GDM1 (cell line): ENCODE measurements around the gene CKM.
"Not testable (repeated sequence)": the region's sequence is repeated elsewhere in the genome, so short reads cannot be mapped to it uniquely, and the experiment has no call there.

Source experiments
- DNase-seq: peaks from one replicate; lab custom pipeline; 2025; lab: John Stamatoyannopoulos, UW

CKM gene

DNA sequence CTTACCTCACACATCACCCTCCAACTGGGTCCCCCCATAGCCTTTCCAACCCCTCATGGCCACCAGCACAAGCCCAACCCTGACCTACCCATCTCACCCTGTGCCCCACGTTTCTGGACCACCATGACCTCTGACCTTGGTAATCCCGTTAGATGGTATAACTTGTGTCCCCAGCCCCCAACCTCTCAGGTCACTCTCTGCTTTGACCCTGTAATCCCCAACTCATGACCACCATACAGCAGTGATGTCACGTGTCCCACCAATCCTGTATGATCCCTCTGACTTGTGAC is 26.4 kb upstream of the CKM start:
- no peak for DNase-seq

DNA sequence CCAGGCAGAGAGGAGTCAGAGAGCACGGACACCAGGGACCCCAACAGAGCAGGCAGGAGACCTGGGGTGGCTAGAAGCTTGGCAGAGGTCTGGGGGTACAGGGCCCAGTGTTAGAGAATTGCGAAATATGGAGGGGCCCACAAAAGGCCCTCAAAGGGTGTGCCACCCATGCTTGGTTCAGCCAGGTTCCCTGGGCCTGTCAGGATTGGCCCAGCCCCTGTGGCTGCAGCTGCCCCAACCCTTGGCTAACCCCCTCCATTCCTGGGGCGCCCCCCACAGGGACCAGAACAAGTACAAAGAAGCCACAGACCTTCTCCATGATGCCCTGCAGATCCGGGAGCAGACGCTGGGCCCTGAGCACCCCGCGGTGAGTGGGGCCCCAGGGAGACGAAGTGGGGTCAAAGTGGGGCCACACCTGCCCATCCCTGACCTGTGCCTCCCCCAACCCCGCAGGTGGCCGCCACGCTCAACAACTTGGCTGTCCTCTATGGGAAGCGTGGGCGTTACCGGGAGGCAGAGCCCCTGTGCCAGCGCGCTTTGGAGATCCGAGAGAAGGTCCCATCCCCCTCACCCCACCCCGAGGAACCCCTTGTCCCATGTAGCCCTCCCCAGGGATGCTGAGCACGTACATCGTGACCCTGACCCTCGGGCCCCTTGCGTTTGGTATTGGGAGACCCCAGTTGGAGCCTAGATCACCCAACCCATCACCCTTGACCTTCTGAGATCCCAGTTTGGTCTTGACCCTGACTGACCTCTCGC is 25.9 kb upstream of the CKM start:
- DNase-seq, result no peak

DNA sequence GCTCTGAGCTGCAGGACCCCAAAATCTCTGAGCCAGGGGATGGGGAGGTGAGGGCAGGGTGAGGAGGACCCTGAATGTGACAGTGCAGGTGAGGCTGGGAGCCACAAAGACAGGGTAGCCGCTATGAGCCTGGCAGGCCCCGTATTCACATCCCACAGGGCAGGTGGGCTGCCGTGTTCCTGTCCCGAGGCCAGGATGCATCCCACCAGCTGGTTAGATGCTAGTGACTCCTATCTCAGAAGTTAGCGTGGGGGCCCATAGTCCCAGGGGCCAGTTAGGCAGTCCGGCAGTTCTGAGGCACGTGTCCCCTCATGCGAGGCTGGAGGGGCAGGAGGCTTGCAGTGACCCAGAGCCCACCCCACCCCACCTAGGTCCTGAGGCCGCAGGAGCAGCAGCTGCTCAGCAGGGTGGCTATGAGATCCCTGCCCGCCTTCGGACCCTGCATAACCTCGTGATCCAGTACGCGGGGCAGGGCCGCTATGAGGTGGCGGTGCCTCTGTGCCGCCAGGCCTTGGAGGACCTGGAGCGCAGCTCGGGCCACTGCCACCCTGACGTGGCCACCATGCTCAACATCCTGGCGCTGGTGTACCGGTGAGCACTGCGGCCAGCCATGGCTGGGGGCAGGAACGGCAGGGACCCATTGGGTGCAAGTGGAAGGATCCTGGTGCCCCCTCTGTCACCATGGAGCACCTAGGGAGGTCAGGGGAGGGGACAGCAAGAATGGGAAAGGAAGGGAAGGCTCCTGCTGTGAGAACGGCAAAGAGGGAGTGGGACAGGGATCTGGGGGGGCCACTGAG is 25.1 kb upstream of the CKM start:
- no peak for DNase-seq

DNA sequence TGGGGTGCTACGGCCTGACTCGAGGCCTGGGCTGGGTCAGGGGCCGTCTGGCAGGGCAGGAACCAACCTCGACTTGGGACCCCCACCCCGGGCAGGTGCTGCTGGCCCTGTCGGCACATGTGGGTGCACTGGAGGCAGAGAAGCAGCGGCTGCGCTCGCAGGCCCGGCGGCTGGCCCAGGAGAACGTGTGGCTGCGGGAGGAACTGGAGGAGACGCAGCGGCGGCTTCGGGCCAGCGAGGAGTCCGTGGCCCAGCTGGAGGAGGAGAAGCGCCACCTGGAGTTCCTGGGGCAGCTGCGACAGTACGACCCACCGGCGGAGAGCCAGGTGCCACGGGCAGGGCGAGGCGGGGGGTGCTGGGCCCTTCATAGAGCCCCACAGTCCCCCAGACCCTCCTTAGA is 23.8 kb upstream of the CKM start:
- DNase-seq, result no peak

DNA sequence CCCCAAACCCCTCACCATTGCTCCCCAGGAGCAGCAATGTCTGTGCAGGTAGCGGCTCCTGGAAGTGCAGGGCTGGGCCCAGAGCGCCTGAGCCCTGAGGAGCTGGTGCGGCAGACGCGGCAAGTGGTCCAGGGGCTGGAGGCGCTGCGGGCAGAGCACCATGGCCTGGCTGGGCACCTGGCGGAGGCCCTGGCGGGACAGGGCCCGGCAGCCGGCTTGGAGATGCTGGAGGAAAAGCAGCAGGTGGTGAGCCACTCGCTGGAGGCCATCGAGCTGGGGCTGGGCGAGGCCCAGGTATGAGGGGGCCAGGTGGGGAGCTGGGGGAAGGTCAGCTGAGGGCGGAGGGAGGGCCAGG is 22.8 kb upstream of the CKM start:
- DNase-seq, result no peak

DNA sequence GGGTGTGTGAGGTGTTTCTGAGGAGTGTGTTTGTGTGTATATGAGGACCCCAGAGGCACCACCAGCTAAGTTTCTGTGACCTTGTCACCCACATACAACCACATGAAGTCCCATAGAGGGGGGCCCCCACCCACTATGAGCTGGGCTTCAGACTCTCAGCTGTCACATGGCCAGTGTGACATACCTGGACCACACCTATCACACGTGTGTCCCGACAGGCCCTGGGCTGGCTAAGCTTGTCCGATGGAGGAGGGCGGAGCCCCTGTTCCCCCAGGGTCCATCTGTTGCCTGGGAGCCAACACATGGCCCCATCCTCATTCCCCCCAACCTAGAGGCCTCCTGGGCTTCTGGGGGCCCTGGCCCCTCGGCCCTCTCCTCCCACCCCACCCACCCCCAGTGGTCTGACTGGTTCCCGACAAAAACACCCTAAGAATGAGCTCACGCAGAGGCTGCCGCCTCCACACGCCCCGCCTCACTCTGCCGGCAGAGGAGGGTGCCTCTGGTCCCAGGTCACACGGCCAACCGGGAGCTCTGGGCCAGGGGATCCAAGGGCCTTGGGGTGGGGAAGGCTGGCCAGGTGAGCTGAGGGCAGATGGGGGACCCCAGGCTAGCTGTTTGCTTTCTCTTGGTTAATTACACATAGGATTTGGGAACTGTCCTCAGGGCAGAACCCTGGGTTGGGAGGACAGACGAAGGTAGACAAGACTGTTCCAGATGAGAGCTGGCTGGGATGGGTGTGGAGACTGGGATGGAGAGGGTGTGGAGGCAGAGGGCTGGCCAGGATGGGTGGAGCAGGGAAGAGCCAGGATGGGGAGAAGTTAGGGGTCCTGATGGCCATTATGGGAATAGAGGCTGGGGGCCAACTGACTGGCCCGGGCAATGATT is 22.2 kb upstream of the CKM start:
- no peak for DNase-seq

DNA sequence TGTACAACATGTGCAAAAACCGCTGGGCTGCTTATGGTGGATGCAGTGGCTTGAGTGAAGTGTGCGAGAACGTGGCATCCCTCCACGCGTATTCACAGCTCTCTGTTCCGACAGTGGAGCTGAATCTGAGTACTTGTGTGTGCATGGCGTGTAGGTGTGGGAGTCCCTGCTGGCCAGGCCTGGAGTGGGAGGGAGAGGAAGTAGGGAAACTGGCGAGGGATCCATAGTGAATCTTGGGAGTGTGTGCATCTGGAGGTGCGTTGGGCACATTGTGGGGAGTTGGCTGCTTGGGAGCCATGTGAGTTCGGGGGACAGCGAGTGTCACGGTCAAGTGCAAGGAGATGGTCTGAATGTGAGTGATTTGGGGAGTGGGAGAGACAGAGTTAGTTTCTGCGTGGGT is 20.2 kb upstream of the CKM start:
- no peak for DNase-seq

DNA sequence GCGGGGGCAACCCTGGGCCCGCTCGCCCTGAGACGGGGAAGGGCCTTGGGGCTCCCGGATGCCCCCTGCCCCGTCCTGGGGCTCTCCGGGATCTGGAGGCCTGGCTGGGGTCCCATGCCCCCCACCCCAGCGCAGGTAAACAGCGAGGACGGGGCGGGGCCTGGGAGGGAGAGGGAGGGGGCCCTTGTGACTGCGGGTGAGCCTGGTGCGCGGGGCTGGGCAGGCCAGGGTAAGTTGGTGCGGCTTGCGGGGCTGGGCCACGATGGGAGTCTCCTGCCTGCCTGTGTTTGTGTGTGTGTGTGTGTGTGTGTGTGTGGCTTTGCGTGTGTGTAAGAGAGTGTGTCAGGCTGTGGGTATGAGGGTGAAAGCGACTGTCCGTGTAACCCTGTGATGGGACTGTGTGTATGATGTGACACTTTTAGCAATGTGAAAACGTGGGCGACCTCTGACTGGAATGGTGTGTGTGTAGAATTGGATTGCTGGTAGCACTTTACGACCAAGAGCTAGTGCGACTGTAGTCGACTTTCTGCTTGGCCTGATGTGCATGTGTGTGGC is 18.3 kb upstream of the CKM start:
- DNase-seq, result no peak

DNA sequence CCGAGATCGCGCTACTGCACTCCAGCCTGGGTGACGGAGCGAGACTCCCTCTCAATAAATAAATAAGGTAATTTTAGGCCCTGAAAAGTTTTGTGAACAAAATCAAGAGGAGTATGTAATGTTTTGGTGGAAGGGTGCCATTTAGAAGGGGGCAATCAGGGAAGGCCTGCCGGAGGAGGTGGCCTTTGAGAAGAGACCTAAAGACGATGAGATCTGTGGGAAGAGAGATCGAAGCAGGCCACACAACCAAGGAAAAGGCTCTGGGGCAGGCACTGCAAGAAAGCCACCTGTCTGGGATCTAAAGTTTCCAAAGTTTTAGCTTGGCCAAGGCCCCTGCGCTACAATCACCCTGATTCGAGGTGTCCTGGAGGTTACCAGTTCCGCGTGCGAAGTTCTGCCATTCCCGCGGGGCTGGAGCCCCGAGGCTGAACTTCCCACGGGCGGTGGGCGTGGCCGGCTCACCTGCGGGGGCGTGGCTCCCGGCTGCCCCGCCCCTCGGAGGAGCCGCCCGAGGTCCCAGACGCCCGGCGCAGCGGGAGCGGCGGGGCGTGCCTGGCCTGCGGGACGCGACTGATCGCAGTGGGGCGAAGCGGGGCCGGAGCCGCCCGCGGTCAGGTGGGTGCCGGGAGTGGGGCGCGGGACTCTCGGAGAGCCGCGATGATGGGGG is 17.7 kb upstream of the CKM start, which contains the start of gene KLC3:
KLC3 (plus strand) TSS at position 519 of the 667 bp plus-strand sequence. CDS start 4,792 bp downstream, outside the sequence.
- no peak for DNase-seq

DNA sequence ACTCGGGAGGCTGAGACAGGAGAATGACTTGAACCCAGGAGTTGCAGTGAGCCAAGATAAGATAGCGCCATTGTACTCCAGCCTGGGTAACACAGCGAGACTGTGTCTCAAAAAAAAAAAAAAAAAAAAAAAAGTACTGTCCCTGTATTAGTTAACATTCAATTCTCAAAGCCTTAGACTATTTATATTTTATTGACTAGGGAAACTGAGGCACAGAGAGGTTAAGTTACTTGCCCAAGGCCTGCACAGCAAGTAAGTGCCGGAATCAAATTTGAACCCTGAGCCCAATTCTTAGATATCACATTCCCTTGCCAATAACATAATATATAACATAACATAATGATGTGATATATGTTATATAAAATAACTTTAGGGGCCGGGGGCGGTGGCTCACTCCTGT is 17.0 kb upstream of the CKM start:
- no peak for DNase-seq

DNA sequence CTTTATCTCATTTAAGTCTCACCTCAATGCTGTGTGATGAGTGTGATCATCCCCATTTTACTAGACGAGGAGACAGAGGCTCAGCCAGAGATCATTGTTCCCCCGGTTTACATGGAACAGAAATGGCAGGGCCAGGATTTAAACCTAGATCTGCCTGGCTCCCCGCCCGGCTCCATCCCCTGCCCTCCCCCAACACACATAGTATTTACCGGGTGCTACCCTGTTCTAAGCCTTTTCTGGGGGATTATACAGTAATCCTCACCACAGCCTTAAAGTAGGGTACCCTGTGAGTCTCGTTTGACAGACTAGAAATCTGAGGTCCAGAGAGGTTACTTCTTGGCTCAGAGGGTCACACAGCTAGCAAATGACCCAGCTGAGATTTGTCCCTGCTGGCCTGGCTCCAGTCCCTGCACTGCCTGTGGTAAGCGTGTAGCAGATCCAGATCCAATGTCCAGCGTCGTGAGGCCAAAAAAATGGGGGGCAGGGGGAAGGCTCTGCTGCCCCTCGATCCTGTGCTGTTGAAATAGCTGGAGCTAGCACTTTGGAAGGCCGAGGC is 14.1 kb upstream of the CKM start:
- no peak for DNase-seq

DNA sequence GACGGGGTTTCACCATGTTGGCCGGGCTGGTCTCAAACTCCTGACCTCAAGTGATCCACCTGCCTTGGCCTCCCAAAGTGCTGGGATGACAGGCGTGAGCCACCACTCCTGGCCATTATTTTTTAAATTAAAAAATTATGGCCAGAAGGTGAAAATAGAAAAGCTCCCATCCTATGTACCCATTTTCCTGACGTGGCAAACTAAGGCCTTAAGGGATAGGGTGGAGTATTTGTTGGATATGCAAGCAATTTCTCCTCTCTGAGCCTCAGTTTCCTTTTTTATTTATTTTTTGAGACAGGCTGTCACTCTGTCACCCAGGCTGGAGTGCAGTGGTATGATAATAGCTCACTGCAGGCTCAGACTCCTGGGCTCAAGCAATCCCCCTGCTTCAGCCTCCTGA is 12.2 kb upstream of the CKM start:
- not testable (repeated sequence) for DNase-seq

DNA sequence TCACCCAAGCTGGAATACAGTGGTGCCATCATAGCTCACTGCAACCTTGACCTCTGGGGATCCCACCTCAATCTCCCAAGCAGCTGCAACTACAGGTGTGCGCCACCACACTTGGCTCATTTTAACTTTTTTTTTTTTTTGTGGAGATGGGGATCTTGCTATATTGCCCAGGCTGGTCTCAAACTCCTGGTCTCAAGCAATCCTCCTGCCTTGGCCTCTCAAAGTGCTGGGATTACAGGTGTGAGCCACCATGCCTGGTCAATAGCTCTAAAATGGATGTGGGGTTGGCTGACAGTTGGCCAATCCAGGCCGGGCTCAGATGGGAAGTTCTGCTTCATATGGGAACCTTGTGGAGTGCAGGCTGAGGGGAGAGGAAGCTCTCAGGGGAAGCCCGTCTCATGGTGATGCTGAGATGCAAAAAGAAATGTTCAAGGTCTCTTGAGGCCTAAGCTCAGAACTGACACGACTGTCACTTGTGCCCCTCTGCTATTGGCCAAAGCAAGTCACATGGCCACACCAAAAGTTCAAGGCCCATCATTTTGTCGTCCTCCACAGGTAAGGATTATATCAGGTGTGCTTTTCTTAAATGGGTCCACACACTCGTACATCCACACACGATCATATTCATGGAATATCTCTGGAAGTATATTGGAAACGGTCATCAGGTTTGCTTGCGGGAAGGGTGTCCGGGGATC is 11.1 kb upstream of the CKM start:
- no peak for DNase-seq

DNA sequence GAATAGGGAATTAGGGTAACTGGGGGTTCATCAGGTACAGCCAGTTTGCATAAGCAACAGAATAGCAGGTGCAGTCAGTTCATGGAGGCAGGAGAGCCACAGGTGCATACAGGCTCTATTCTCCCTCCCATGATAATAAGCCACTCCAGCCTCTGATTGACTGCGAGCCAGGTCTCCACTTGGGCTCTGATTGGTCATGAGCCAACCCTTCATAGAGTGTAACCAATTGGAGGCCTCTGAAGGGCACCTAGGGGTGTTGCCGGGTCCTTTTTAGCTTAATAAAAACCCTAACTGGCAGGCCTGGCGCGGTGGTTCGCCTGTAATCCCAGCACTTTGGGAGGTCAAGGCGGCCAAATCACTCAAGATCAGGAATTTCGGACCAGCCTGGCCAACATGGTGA is 8.7 kb upstream of the CKM start:
- no peak for DNase-seq

DNA sequence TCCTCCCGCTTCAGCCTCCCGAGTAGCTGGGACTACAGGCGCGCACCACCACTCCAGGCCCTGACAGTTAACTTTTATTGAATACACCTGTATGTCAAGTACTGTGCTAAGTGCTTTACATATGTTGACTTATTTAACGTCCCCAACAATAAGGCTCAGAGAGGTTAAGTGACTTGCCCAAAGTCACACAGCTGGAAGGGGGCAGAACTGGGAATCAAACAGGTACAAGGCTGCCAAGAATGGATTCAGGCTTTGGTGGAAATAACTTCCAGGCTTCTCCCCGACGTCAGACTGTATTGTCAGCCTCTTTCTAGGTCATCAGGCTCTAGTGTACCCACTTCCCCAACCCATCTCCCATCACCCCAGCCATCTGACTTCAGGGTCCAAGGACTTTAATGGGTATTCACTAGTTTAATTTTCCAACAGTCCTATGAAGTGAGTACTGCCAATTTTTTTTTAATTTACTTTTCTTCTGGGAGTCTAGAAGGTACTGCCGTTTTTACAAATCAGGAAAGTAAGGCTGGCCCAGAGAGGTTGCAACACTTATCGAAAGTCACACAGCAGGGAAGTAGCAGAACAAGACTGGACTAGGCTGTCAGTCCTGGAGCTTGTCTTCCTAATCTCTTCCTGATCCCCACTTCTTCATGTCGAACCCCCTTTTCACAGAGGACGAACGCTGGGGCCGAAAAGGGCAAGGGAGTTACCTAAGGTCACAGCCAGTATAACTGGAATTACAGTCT is 4.9 kb upstream of the CKM start:
- DNase-seq, result no peak

DNA sequence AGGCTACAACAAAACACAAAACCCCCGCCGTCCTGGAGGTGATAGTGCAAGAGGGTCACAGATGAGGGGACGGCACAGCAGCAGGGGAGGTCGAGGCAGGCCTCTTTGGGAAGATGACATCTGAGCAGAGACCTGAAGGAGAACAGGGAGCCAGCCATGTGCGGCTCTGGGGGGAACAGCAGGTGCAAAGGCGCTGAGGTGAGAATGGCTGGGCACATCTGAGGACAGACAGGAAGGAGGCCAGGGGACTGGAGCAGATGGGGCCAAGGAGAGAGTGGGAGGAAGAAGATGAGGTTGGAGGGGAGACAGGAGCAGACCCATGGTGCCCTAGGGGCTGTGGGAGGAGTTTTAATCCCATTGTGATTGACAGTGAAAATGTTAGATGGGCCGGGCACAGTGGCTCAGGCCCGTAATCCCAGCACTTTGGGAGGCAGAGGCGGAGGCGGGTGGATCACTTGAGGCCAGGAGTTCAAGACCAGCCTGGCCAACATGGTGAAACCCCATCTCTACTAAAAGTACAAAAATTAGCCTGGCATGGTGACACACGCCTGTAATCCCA is 1.8 kb upstream of the CKM start:
- DNase-seq, result no peak

DNA sequence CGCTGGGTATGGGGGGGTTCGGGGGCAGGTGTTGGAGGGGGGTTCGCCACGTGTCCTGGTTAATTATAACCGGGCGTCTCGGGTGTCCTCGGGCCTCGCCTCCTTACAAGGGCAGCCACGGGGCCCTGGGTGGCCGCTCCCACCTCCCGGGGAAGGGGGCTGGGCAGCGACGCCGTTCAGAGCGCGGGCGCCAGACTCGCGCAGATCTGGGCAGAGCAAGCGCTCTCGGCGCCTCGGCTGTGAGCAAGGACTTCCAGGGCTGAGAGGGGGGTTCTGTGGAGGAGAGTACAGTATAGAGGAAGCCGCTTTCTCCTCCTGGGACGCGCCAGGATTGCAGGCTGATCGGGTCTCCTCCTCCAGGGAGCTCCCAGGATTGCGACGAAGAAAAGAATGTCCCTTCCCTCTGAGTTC is 1.0 kb upstream of the CKM start:
- no peak for DNase-seq

DNA sequence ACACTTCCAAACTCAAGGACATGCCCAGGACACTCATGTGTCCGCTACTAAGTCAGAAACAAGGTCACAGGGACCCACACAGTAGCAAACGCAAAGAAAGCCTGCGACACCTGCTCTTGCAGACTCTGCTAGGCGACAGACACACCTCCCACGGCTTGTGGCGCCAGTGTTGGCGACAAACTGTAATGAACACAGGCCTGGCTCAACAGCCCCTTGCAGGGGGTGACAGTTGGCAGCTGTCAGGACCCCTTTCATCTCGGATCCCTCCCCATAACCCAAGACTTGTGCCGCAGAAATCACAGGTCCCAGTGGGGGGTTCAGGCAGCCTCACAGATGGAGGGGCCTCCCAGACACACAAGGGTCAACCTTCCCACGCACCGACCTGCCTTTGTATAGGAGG is 364 bp downstream of the CKM start:
- DNase-seq, result no peak

DNA sequence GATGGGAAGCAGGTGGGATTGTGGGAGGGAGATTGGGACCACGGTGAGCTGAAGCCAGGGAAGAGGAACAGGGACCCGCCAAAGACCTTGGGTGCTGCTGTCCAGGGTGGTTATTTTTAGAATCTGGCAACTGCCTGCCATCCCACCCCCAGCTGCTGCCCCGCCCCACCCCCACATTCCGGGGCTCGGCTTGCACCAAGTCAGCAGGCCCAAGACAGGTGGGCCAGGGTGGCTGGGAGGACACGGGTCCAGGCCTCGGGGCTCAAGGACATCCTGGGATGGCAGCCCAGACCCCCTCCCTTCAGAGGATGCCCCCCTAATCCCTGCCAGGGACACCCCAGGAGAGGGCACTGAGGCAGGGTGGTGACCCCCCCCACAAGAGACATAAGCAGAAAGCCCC is 827 bp downstream of the CKM start:
- no peak for DNase-seq
